ENCODE results near the gene MRPL23. TPM values are rescaled to one million over a fixed set of nuclear protein-coding genes. Genes with fewer than 3 reads are reported as not detected.

The MRPL23 gene
- total and polyA plus RNA-seq, 2 donors (not counting 3 experiments of a cell fraction or from before 2014, with no cell fraction given) = 72.7 to 222 TPM

DNA sequence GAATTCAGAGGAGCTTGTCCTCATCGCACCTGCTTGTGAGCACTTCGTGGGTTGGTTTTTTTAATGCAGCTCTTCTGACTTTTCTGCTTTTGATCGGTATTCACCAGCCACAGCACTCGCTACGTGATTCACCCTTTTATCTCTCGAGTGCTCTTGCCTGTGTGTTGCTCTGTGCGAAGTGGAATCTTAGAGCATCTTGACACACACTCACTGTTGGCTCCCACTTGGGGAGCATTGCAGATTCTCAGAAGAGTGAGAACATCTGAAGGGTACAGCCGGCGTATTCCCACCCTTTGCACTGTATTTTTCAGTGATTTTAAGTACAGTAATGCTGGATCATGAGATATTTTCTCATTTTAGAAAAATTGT is 16.7 kb upstream of the MRPL23 start:
- no peak overlapping the region for H2AFZ ChIP-seq (ENCODE audit: low read depth, low read length)
- DNase-seq (ENCODE audit: low read depth, low spot score) = no peak
- H4K20me1 ChIP-seq (replicated peaks; ENCODE audit: control insufficient read depth, extremely low read depth, insufficient read depth, low read length) = no peaks in the 10 kb centered on the region
- TF ChIP-seq EZH2 (IDR thresholded peaks at IDR 0.05; ENCODE audit: borderline replicate concordance, low read depth, low read length, severe bottlenecking) (no peak), GATA2 (IDR thresholded peaks at IDR 0.05; ENCODE audit: insufficient read depth, insufficient read length, low read depth, low read length) (no peak), POLR2AphosphoS5 (IDR thresholded peaks at IDR 0.05; ENCODE audit: insufficient read depth, low read depth, low read length) (no peak), MYC (IDR thresholded peaks at IDR 0.05; ENCODE audit: low read depth, low read length) (no peak), FOS (IDR thresholded peaks at IDR 0.05; ENCODE audit: borderline replicate concordance, insufficient read depth, low read length) (no peak), POLR2A (IDR thresholded peaks at IDR 0.05; ENCODE audit: low read depth, low read length) (no peak), JUN (IDR thresholded peaks at IDR 0.05; ENCODE audit: borderline replicate concordance, insufficient read depth, insufficient read length, low read depth) (no peak)
- TF ChIP-seq, protein P1, sequence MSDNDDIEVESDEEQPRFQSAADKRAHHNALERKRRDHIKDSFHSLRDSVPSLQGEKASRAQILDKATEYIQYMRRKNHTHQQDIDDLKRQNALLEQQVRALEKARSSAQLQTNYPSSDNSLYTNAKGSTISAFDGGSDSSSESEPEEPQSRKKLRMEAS (IDR thresholded peaks at IDR 0.05; ENCODE audit: insufficient read depth, insufficient read length) = no peak
- TF ChIP-seq, protein P2, sequence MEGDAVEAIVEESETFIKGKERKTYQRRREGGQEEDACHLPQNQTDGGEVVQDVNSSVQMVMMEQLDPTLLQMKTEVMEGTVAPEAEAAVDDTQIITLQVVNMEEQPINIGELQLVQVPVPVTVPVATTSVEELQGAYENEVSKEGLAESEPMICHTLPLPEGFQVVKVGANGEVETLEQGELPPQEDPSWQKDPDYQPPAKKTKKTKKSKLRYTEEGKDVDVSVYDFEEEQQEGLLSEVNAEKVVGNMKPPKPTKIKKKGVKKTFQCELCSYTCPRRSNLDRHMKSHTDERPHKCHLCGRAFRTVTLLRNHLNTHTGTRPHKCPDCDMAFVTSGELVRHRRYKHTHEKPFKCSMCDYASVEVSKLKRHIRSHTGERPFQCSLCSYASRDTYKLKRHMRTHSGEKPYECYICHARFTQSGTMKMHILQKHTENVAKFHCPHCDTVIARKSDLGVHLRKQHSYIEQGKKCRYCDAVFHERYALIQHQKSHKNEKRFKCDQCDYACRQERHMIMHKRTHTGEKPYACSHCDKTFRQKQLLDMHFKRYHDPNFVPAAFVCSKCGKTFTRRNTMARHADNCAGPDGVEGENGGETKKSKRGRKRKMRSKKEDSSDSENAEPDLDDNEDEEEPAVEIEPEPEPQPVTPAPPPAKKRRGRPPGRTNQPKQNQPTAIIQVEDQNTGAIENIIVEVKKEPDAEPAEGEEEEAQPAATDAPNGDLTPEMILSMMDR (IDR thresholded peaks at IDR 0.05; ENCODE audit: extremely low read depth in 1 of 2, insufficient read depth in 1 of 2, low read depth in 1 of 2, low read length in 2 of 2) = no peak
- no peaks in the 10 kb centered on the region for H3K27me3 ChIP-seq (ENCODE audit: control insufficient read depth in 2 of 2, insufficient read depth in 2 of 2, low read length in 2 of 2)
- no peaks in the 10 kb centered on the region for H3K4me1 ChIP-seq (ENCODE audit: control insufficient read depth, extremely low read depth, insufficient read depth, low read length)
- ChIA-PET POLR2A (no interaction called here), CTCF (no interaction called here)
- no peak overlapping the region for H3K27ac ChIP-seq (ENCODE audit: insufficient read depth, low read depth, low read length)
- dilution Hi-C loops (cut with MboI; ENCODE audit: extremely low pct_ligation_motif_present, low sequenced_read_pairs) = no loop called here
- intact Hi-C loops (cut with micrococcal nuclease) = no loop called here
- BruUV-seq (replicated peaks) = no TSS peak
- H3K9ac ChIP-seq (replicated peaks; ENCODE audit: extremely low read depth, insufficient read depth, low read length) = no peak overlapping the region
- no peaks in the 10 kb centered on the region for H3K36me3 ChIP-seq (ENCODE audit: control insufficient read depth in 2 of 2, extremely low read depth in 1 of 2, insufficient read depth in 2 of 2, low read length in 2 of 2)
- no peak for FAIRE-seq
- no peak overlapping the region for H3K4me2 ChIP-seq (ENCODE audit: insufficient read depth, low read length)
- H3K9me1 ChIP-seq (replicated peaks; ENCODE audit: control insufficient read depth, extremely low read depth, insufficient read depth, low read length) = no peaks in the 10 kb centered on the region
- no peaks in the 10 kb centered on the region for H3K9me3 ChIP-seq (replicated peaks; ENCODE audit: control insufficient read depth, insufficient read depth, low read length)
- H3K79me2 ChIP-seq (ENCODE audit: control insufficient read depth, insufficient read depth, low read length) = no peaks in the 10 kb centered on the region
- H3K4me3 ChIP-seq (replicated peaks in 1 of 3; ENCODE audit: insufficient read depth in 1 of 3, low read depth in 1 of 3, low read length in 3 of 3) = no peak overlapping the region
